H1 (cell line): ENCODE data around the gene TMCC1. TPM values are rescaled to one million over a fixed set of nuclear protein-coding genes. Genes with fewer than 3 reads are reported as not detected.

Experiments used
- CBX8 ChIP-seq: fragments of 300-800, 300-1000 bp; sonication (generic); IDR thresholded peaks from 2 replicates; pipeline ENCODE4 v1.7.1; 2016; ENCODE audit warnings: low read depth, low read length, borderline replicate concordance
- CEBPB ChIP-seq: IDR thresholded peaks from 2 replicates; pipeline ENCODE4 v1.6.1; 2012; ENCODE audit warnings: low read depth, low read length
- CHD1 ChIP-seq: IDR thresholded peaks from 2 replicates; pipeline ENCODE4 v1.6.1; 2012; ENCODE audit warnings: low read depth, low read length, improper control_type of control experiment
- CHD2 ChIP-seq: IDR thresholded peaks from 2 replicates; pipeline ENCODE4 v1.6.1; 2012; ENCODE audit warnings: low read length, improper control_type of control experiment
- CTBP2 ChIP-seq: IDR thresholded peaks from 2 replicates; pipeline ENCODE4 v1.7.0; 2011; ENCODE audit warnings: borderline replicate concordance, mild to moderate bottlenecking, moderate library complexity, mixed read lengths, low read length; ENCODE audit not compliant: insufficient read depth, insufficient read length
- CTCF ChIP-seq, 3 experiments: IDR thresholded peaks; 1 replicate in 2 of 3; 2 replicates in 1 of 3; pipeline versions ENCODE4 v1.5.1 to v1.6.1; 2011; ENCODE audit warnings: low read length in 3 of 3, mild to moderate bottlenecking in 3 of 3, inconsistent platforms in 2 of 3, low read depth in 1 of 3, moderate library complexity in 1 of 3; ENCODE audit not compliant: insufficient read depth in 1 of 3; ENCODE audit errors: control extremely low read depth in 1 of 3
- E2F6 ChIP-seq: IDR thresholded peaks from 2 replicates; pipeline ENCODE4 v1.6.1; 2012; ENCODE audit warnings: inconsistent platforms
- KDM4A ChIP-seq: IDR thresholded peaks from one replicate; pipeline ENCODE4 v1.7.1; 2012; ENCODE audit warnings: low read depth, mild to moderate bottlenecking, moderate library complexity, low read length, inconsistent platforms; ENCODE audit not compliant: severe bottlenecking
- MAFK ChIP-seq: IDR thresholded peaks from 2 replicates; pipeline ENCODE4 v1.6.1; 2012; ENCODE audit warnings: low read depth, mild to moderate bottlenecking, improper control_type of control experiment, low read length
- POLR2AphosphoS5 ChIP-seq: IDR thresholded peaks from 2 replicates; pipeline ENCODE4 v1.6.1; 2011; ENCODE audit warnings: low read depth, low read length
- POU5F1 ChIP-seq: IDR thresholded peaks from 2 replicates; pipeline ENCODE4 v1.6.1; 2011; ENCODE audit warnings: low read depth, mild to moderate bottlenecking, low read length, moderate library complexity
- RAD21 ChIP-seq, 2 experiments: IDR thresholded peaks in 1 of 2; conservative IDR thresholded peaks in 1 of 2; 2 replicates each; pipeline ENCODE4 v1.6.1; 2011; ENCODE audit warnings: low read depth in 2 of 2, low read length in 2 of 2, improper control_type of control experiment in 1 of 2, inconsistent platforms in 1 of 2, mild to moderate bottlenecking in 1 of 2, moderate library complexity in 1 of 2
- RBBP5 ChIP-seq: IDR thresholded peaks from 2 replicates; pipeline ENCODE4 v1.7.1; 2012; ENCODE audit warnings: low read depth, mild to moderate bottlenecking, inconsistent platforms, low read length, moderate library complexity, borderline replicate concordance
- RNF2 ChIP-seq: fragments of 200-900, 300-1000 bp; sonication (generic); IDR thresholded peaks from 2 replicates; pipeline ENCODE4 v1.7.1; 2016; ENCODE audit warnings: borderline replicate concordance, low read depth, mild to moderate bottlenecking, antibody characterized with exemption, low read length; ENCODE audit not compliant: poor library complexity, severe bottlenecking; ENCODE audit errors: missing control alignments
- RXRA ChIP-seq: IDR thresholded peaks from 2 replicates; pipeline ENCODE4 v1.6.1; 2011; ENCODE audit warnings: low read depth, mild to moderate bottlenecking, low read length, moderate library complexity; ENCODE audit not compliant: insufficient read depth
- SP1 ChIP-seq: IDR thresholded peaks from 2 replicates; pipeline ENCODE4 v1.6.1; 2011; ENCODE audit warnings: low read depth, low read length
- TBP ChIP-seq: IDR thresholded peaks from 2 replicates; pipeline ENCODE4 v1.6.1; 2011; ENCODE audit warnings: low read depth, low read length, improper control_type of control experiment
- TCF12 ChIP-seq: IDR thresholded peaks from 2 replicates; pipeline ENCODE4 v1.6.1; 2011; ENCODE audit warnings: low read depth, mild to moderate bottlenecking, low read length
- TEAD4 ChIP-seq: IDR thresholded peaks from 2 replicates; pipeline ENCODE4 v1.6.1; 2012; ENCODE audit warnings: low read depth, low read length, inconsistent platforms, mixed read lengths
- USF2 ChIP-seq: IDR thresholded peaks from 2 replicates; pipeline ENCODE4 v1.6.1; 2011; ENCODE audit warnings: low read length, improper control_type of control experiment
- polyA plus RNA-seq, 7 experiments: library from polyadenylated mRNA; depleted of rRNA in 3 of 7; stranded (reverse) in 5 of 7; unstranded in 2 of 7; fragments of >200 nt in 5 of 7; fragments of 200-250 nt in 2 of 7; gene quantifications; 1 replicate in 5 of 7; 2 replicates in 1 of 7; 4 replicates in 1 of 7; pipeline versions ENCODE4 v1.2.1 to v1.2.3, GENCODE V29; 2011 to 2013; ENCODE audit warnings: missing spikeins in 2 of 7, mixed read lengths in 2 of 7
- total RNA-seq: library from RNA; stranded (reverse); fragmentation: NEBNext Ultra II Directional; extraction: Animal tissue kit (Norgen Biotek cat#: 25700); gene quantifications from 2 replicates; pipeline ENCODE4 v1.2.1, GENCODE V29; 2021

The TMCC1 gene
- total and polyA plus RNA-seq, 2 of the 8 experiments (the other 6 are each of a cell fraction or from before 2014, with no cell fraction given) = 10.4 to 27.1 TPM

GRCh38 chr3:129605203-129605921, 288.1 kb downstream of the TMCC1 start (continued):
- no peak for TF ChIP-seq RXRA
- TF ChIP-seq CHD1 = no peak
- TF ChIP-seq CEBPB = no peak
- TF ChIP-seq KDM4A = peak; percentile 35
- TF ChIP-seq MAFK = no peak
- TF ChIP-seq USF2 = no peak
- no peak for TF ChIP-seq POU5F1
- no peak for TF ChIP-seq SP1
- TF ChIP-seq POLR2AphosphoS5 = no peak
- TF ChIP-seq TEAD4 = no peak
- TF ChIP-seq RAD21 (IDR thresholded peaks at IDR 0.05 in 1 of 2, conservative IDR thresholded peaks at IDR 0.05 in 1 of 2; ENCODE audit: low read depth in 2 of 2, low read length in 2 of 2) = no peak; a peak in 2 of 4 replicates
- TF ChIP-seq CTBP2 = peak; percentile 49
- peak; percentile 64 for TF ChIP-seq E2F6
- TF ChIP-seq RBBP5 = no peak
- TF ChIP-seq CBX8 = no peak
- TF ChIP-seq CTCF (IDR thresholded peaks at IDR 0.05; ENCODE audit: control extremely low read depth in 1 of 3, insufficient read depth in 1 of 3, low read depth in 1 of 3, low read length in 3 of 3) = peak in 1 of 3 experiments; percentile 9; a peak in 1 of 4 replicates
- TF ChIP-seq TCF12 = no peak
- TF ChIP-seq CHD2 = no peak
- no peak for TF ChIP-seq TBP
- peak; percentile 54 for TF ChIP-seq RNF2
